Colon (tissue), 2 donors: ENCODE data around the gene SLC22A23.
"Not testable (repeated sequence)": the region's sequence is repeated elsewhere in the genome, so short reads cannot be mapped to it uniquely, and the experiment has no call there.

Experiments
- FAIRE-seq: peaks from 2 replicates; lab custom pipeline; 2012; peaks lifted over from hg19 to GRCh38; lab: Jason Lieb, UNC
- donor health status: control.
- donor health status: control.

Gene SLC22A23

GRCh38 chr6:3384241-3385143 is 72.4 kb downstream of the SLC22A23 start:
- FAIRE-seq, result no peak

- FAIRE-seq, result no peak
These were observed 73.3 kb downstream of the SLC22A23 start for GRCh38 chr6:3383525-3383924.

- FAIRE-seq, result no peak
These were observed 74.2 kb downstream of the SLC22A23 start for GRCh38 chr6:3382326-3383279.

GRCh38 chr6:3381233-3381921 is 75.5 kb downstream of the SLC22A23 start:
- FAIRE-seq, result no peak

- no peak for FAIRE-seq
These were observed 76.3 kb downstream of the SLC22A23 start for GRCh38 chr6:3380344-3381232.

GRCh38 chr6:3379482-3380060 is 77.3 kb downstream of the SLC22A23 start:
- no peak for FAIRE-seq

GRCh38 chr6:3378808-3379207 is 78.0 kb downstream of the SLC22A23 start:
- not testable (repeated sequence) for FAIRE-seq

GRCh38 chr6:3378398-3378782 is 78.5 kb downstream of the SLC22A23 start:
- not testable (repeated sequence) for FAIRE-seq

GRCh38 chr6:3377536-3378397 is 79.1 kb downstream of the SLC22A23 start:
- no peak for FAIRE-seq

- FAIRE-seq, result no peak
These were observed 79.8 kb downstream of the SLC22A23 start for GRCh38 chr6:3376893-3377535.

GRCh38 chr6:3376064-3376463 is 80.8 kb downstream of the SLC22A23 start:
- FAIRE-seq, result no peak

GRCh38 chr6:3373597-3374203 is 83.2 kb downstream of the SLC22A23 start:
- no peak for FAIRE-seq

GRCh38 chr6:3372912-3373554 is 83.8 kb downstream of the SLC22A23 start:
- FAIRE-seq, result no peak

GRCh38 chr6:3372184-3372846 is 84.5 kb downstream of the SLC22A23 start:
- FAIRE-seq, result no peak

GRCh38 chr6:3371222-3371949 is 85.5 kb downstream of the SLC22A23 start:
- no peak for FAIRE-seq

- FAIRE-seq, result no peak
These were observed 86.3 kb downstream of the SLC22A23 start for GRCh38 chr6:3370361-3371221.
